ENCODE results near the gene SPTLC3. TPM values are rescaled to one million over a fixed set of nuclear protein-coding genes. Genes with fewer than 3 reads are reported as not detected.

The SPTLC3 gene
- total and polyA plus RNA-seq, 2 of the 13 experiments (the other 11 are each of a cell fraction or from before 2014, with no cell fraction given): 20.5 to 95.6 TPM

DNA sequence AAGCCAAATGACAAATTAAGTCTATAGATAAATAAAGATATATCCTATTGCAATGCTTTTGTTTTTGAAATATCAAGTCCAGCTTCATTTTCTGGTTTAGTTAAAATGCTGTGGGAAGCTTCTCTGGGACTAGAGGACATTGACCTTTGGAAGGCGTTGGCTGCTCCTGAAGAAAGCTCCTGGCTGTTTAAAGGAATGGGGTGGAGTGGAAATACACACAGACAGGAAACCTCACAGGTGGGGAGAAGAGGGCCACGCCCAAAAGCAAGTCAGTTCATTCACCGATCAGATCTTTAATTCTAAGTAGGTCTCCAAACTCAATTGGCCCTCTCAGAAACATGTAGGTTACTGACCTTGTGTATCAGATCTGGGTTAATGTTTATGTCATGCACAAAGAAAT is 59.6 kb downstream of the SPTLC3 start (continued):
- TF ChIP-seq PRDM15 (CRISPR knock-in tag; IDR thresholded peaks at IDR 0.05): no peak

GRCh38 chr20:13081877-13082276 is 73.1 kb downstream of the SPTLC3 start:
- no TSS peak for BruUV-seq (replicated peaks)
- FAIRE-seq: no peak
- no peaks in the 10 kb centered on the region for H3K27me3 ChIP-seq (ENCODE audit: control insufficient read depth in 1 of 2, insufficient read depth in 2 of 2, low read length in 2 of 2)
- H3K9ac ChIP-seq (ENCODE audit: insufficient read depth, low read depth, low read length): no peak overlapping the region
- ChIA-PET POLR2A (no interaction called here), CTCF (ENCODE audit: low intra/inter-chr PET ratio, low total read pairs) (no interaction called here)
- no peak overlapping the region for H2AFZ ChIP-seq (ENCODE audit: low read length)
- H3K79me2 ChIP-seq (ENCODE audit: insufficient read depth, low read length): no peaks in the 10 kb centered on the region
- no peak for DNase-seq (ENCODE audit: low spot score)
- 94% methylated on average over 1 of the region's 1 CpG for WGBS (ENCODE audit: low lambda C conversion rate)
- intact Hi-C loops (cut with micrococcal nuclease; ENCODE audit: unreplicated experiment) (no loop called here), in situ Hi-C loops (cut with HindIII; ENCODE audit: extremely low pct_ligation_motif_present, low pct_unique_long_range_greater_than_20kb) (no loop called here)
- H3K4me3 ChIP-seq (replicated peaks in 1 of 3; ENCODE audit: insufficient read depth in 1 of 3, low read depth in 2 of 3, low read length in 3 of 3): no peak overlapping the region
- no peaks in the 10 kb centered on the region for H3K9me3 ChIP-seq (ENCODE audit: low read length)
- TF ChIP-seq ZNF225 (CRISPR knock-in tag; IDR thresholded peaks at IDR 0.05): no peak
- no peak for TF ChIP-seq KDM4B (CRISPR knock-in tag; IDR thresholded peaks at IDR 0.05)
- no peak for TF ChIP-seq ZXDC (CRISPR knock-in tag; IDR thresholded peaks at IDR 0.05)
- no peak for TF ChIP-seq KDM1A (CRISPR knock-in tag; IDR thresholded peaks at IDR 0.05)
- TF ChIP-seq MEF2D (CRISPR knock-in tag; IDR thresholded peaks at IDR 0.05): no peak
- H4K20me1 ChIP-seq (ENCODE audit: insufficient read depth, low read length): no peaks in the 10 kb centered on the region
- no peak for ATAC-seq
- H3K27ac ChIP-seq (ENCODE audit: extremely low read length, insufficient read depth, low read length): no peak overlapping the region
- H3K4me2 ChIP-seq (ENCODE audit: low read depth, low read length): no peak overlapping the region
- peaks cover 36% of the 10 kb centered on the region for H3K4me1 ChIP-seq (ENCODE audit: insufficient read depth, low read length)
- H3K36me3 ChIP-seq (replicated peaks in 1 of 2; ENCODE audit: control insufficient read depth in 1 of 2, insufficient read depth in 2 of 2, low read length in 2 of 2): peaks cover 4 to 22% of the 10 kb centered on the region in 2 experiments; a peak in 4 of 5 replicates
